GM10248 (cell line): ENCODE data around the gene SPTBN2.
A peak's percentile ranks its signal among the peaks of the same experiment; 100 is the strongest.

Experiments used
- CTCF ChIA-PET: fragments of 300-600 bp; sonication (Branson Sonifier 250); formaldehyde crosslinking; extraction: SDS; loops from one replicate; lab custom pipeline; 2021; ENCODE audit warnings: antibody characterized with exemption; lab: Yijun Ruan, JAX
- POLR2A ChIA-PET: fragments of 350-650 bp; sonication (Branson Sonifier 250); formaldehyde crosslinking; extraction: SDS; loops from one replicate; lab custom pipeline; 2020; ENCODE audit warnings: antibody characterized with exemption; lab: Yijun Ruan, JAX
- DNase-seq: peaks from one replicate; pipeline ENCODE4 v3.0.0; 2012; ENCODE audit errors: extremely low spot score
- TF ChIP-seq, protein P1 (sequence below): IDR thresholded peaks from 2 replicates; pipeline ENCODE4 v1.5.1; 2012; ENCODE audit warnings: mild to moderate bottlenecking, low read depth; ENCODE audit errors: extremely low read depth, missing control alignments, control extremely low read depth

SPTBN2 gene

DNA sequence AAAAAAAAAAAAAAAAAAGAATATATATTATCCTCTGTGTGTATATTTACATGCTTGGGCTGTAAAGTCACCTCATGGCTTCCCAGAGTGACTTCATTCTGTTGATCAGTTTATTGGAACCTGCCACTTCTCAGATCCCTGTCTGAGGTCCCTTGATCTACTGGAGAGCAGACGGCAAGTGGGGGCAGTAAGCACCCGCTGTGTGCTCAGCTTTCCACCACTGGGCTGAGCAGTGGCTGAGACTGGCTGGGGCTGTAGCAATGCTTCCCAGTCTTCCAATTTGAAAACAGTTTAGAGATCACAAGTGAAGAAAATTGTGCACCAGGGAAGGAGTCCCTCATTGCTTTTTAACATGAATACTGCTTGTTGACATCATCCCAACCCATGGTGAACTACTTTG, 44.4 kb downstream of the SPTBN2 start:
- DNase-seq, result no peak
- CTCF ChIA-PET, result no interaction called here
- POLR2A ChIA-PET, result no interaction called here
- TF ChIP-seq, protein P1, sequence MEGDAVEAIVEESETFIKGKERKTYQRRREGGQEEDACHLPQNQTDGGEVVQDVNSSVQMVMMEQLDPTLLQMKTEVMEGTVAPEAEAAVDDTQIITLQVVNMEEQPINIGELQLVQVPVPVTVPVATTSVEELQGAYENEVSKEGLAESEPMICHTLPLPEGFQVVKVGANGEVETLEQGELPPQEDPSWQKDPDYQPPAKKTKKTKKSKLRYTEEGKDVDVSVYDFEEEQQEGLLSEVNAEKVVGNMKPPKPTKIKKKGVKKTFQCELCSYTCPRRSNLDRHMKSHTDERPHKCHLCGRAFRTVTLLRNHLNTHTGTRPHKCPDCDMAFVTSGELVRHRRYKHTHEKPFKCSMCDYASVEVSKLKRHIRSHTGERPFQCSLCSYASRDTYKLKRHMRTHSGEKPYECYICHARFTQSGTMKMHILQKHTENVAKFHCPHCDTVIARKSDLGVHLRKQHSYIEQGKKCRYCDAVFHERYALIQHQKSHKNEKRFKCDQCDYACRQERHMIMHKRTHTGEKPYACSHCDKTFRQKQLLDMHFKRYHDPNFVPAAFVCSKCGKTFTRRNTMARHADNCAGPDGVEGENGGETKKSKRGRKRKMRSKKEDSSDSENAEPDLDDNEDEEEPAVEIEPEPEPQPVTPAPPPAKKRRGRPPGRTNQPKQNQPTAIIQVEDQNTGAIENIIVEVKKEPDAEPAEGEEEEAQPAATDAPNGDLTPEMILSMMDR, result no peak

DNA sequence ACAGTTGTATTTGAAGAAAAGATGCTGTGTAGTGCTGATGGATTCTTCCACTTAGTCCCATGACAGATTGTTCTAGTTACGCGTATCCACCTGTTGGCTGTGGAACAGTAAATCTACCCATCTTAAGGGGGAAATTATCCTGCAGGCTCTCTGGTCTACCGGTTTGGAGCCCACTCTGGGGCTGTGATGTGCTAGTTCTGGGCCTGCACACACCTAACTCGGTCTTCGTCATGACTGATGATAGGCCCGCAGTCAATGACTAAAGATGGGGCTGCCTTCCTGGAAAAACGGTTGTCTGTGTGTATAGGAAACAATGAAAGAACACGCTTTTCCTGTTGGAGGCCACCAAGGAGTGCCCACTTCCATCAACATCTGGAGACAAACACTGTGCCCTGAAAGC, 45.1 kb downstream of the SPTBN2 start:
- POLR2A ChIA-PET, result no interaction called here
- CTCF ChIA-PET, result interaction anchor here (1.9 kb wide), 1 partner anchor 150 kb away, joined by 4 read pairs; no protein-coding TSS in a partner anchor
- DNase-seq, result no peak
- TF ChIP-seq, protein P1, result no peak

DNA sequence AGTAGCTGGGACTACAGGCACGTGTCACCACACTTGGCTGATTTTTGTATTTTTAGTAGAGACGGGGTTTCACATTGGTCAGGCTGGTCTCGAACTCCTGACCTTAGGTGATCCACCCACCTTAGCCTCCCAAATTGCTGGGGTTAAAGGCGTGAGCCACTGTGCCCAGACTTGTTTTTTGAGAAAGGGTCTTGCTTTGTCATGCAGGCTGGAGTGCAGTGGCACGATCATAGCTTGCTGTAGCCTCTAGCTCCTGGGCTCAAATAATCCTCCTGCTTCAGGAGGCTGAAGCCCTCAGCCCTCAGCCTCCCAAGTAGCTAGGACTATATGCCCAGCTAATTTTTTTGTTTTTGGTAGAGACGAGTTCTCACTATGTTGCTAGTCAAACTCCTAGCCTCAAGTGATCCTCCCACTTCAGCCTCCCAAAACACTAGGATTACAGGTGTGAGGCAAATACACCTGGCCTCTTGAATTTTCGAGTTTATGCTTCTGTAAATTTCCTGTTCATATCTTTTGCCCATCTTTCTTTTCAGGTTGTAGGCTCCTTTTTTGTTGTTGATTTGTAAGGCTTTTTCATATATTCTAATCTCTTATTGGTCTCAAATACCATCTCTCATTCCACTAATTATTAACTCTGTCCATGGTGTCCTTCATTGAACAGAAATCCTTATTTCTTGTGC, 47.9 kb downstream of the SPTBN2 start:
- TF ChIP-seq, protein P1, result no peak
- DNase-seq, result no peak
- CTCF ChIA-PET, result interaction anchor here (1.2 to 4.8 kb wide), 6 partner anchors 13 to 272 kb away, joined by 3 to 103 read pairs (median 4); partner anchors contain the start of gene MRPL11
- POLR2A ChIA-PET, result no interaction called here

DNA sequence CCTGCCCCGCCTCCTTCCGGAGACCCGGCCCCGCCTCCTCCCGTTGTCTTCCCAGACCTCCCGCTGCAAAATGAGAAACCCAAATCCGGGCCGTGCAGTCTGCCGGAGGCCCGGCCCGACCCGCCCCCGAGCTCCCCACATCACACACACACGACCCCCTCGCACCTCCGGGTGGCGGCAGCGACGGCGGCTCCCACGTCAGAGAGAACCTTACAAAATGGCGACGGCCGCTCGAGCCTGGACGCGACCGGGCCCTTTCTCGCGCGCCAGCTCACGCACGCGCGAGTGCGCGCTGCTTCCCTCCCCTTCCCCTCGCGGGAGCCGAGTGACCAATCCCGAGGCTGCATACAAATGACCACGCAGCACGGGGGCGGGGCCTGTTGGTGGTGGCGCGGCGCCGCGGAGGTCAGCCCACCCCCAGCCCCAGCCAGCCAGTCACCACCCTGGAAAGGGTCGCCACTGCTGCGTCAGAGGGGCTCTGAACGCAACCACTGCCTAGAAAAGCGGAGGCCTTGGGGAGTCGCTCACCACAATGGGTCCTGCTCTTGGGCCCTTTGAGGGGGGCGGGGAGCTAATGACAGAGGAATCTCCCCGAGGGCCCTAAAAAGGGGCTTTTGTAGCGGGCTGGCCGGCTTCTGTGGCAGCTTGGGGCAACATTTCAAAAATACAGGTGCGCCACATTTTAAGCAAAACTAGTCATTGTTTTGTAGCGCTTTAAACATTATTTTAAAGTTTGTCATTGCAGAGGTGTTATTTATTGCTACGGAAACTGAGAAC, 51.2 kb downstream of the SPTBN2 start, which contains the start of gene RBM4B:
Gene RBM4B, minus strand, starts transcription at position 289 of the 777 bp plus-strand sequence. CDS start 808 bp downstream, outside the sequence.
- peak; percentile 98 for DNase-seq
- TF ChIP-seq, protein P1, result no peak
- CTCF ChIA-PET, result interaction anchor here (0.6 to 4.8 kb wide), 64 partner anchors 8 to 291 kb away, joined by 3 to 103 read pairs (median 5); partner anchors contain the start of genes ACTN3, BBS1, CCDC87 and CCS
- POLR2A ChIA-PET, result interaction anchor here (0.6 to 2.2 kb wide), 15 partner anchors 18 to 366 kb away, joined by 3 to 12 read pairs (median 3); partner anchors contain the start of genes ACTN3, CCDC87, DPP3 and RBM14

DNA sequence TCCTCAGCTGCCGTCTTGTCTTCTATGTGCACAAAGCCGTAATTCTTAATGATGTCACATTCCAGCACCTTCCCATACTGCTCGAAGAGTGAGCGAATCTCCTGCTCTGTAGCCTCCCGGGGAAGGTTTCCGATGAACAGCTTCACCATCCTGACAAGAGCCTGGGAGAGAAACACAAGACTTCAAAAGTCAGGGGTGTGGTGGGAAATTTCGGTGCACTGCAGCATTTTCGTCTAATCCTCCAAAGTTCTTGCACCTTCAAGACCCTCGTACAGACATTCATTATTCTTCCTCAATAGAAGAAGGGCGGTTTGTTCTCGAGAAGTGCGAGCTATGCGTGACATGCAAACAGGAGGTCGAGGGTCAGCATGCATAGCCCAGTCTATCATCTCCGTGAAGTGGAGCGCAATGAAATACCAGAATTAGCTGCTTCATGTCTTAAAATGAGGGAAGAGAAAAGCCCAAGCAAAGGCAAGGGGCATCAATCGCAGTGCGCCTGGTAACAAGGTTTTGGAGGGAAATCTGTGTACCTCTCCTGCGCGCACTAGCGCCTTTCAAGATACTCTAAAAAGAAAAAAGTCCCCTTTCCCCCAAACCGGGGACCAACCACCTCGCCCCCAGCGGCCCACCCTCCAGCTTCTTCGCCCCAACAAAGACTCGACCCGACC, 52.0 kb downstream of the SPTBN2 start:
- DNase-seq, result no peak
- POLR2A ChIA-PET, result interaction anchor here (0.6 to 2.2 kb wide), 10 partner anchors 17 to 365 kb away, joined by 3 to 12 read pairs (median 4); partner anchors contain the start of genes CCDC87, RBM14, RBM4 and ZDHHC24
- TF ChIP-seq, protein P1, result no peak
- CTCF ChIA-PET, result interaction anchor here (0.6 to 4.8 kb wide), 31 partner anchors 9 to 291 kb away, joined by 3 to 103 read pairs (median 9); partner anchors contain the start of genes BBS1, CCDC87, CCS and CTSF
